ENCODE results near the gene PGBD4.

DNA sequence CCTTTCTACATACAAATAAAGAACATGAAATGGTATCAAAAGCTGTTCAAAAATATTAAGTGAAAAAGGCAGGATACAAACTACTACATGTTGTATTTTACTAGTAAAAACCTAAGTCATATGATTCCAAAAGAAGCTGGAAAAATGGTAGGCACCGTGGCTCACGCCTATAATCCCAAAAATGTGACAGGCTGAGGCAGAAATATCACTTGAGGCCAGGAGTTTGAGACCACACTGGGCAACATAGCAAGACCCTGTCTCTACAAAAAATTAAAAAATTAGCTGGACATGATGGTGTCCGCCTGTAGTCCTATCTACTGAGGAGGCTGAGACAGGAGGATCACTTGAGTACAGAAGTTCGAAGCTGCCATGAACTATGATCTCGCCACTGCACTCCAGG lies 2.0 kb upstream of the PGBD4 start:
- TF ChIP-seq, protein P1, sequence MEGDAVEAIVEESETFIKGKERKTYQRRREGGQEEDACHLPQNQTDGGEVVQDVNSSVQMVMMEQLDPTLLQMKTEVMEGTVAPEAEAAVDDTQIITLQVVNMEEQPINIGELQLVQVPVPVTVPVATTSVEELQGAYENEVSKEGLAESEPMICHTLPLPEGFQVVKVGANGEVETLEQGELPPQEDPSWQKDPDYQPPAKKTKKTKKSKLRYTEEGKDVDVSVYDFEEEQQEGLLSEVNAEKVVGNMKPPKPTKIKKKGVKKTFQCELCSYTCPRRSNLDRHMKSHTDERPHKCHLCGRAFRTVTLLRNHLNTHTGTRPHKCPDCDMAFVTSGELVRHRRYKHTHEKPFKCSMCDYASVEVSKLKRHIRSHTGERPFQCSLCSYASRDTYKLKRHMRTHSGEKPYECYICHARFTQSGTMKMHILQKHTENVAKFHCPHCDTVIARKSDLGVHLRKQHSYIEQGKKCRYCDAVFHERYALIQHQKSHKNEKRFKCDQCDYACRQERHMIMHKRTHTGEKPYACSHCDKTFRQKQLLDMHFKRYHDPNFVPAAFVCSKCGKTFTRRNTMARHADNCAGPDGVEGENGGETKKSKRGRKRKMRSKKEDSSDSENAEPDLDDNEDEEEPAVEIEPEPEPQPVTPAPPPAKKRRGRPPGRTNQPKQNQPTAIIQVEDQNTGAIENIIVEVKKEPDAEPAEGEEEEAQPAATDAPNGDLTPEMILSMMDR (IDR thresholded peaks at IDR 0.05): no peak
- TF ChIP-seq POLR2A (IDR thresholded peaks at IDR 0.05): no peak
